Measurements from ENCODE around the gene HSPBP1. TPM values are rescaled to one million over a fixed set of nuclear protein-coding genes. Genes with fewer than 3 reads are reported as not detected.
"Not testable (repeated sequence)": the region's sequence is repeated elsewhere in the genome, so short reads cannot be mapped to it uniquely, and the experiment has no call there.

Gene HSPBP1
- total RNA-seq, 4 donors from 2014 or later, result 33.7 to 49.6 (median 40.5) TPM

DNA sequence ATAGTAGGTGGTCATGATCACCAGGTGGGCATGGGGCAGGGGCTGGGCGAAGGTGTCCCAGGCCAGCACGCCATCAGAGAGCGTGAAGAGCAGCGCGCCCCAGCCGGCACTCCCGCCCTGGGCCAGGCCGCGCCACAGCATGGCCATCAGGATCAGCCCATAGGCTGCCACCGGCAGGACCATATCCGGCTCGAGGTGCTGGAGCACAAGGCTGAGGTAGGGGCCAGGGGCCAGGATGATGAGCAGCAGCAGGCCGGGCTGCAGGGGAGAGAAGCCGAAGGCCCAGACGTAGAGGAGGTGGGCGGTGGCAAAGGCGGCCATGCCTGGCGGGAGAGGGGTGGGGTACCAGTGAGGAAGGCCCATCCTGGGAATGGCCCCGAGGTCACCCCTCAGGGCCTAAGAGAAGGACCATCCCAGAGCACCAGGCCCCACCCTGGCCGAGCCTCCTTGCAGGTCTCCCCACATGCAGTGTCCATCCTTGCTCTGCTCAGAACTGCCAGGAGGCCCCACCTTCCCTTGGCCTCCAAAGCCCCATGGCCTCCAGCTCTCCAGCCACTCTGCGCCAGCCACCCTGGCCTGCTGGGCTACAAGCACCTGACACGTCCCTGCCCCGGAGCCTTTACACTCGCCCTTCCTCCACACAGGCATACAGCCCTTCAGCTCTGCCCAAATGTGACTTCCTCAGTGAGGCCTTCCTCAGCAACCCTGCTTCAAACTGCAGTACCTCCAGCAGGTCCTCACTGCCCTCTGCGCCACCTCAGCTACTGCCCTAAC, 52.5 kb downstream of the HSPBP1 start:
- DNase-seq (ENCODE audit: low spot score in 2 of 2), result no peak
- H3K27me3 ChIP-seq, result no peaks in the 10 kb centered on the region
- H3K4me3 ChIP-seq, result no peak overlapping the region
- no peak for TF ChIP-seq EP300 (IDR thresholded peaks at IDR 0.05)
- no peak for TF ChIP-seq POLR2A (IDR thresholded peaks at IDR 0.05)
- TF ChIP-seq, protein P1, sequence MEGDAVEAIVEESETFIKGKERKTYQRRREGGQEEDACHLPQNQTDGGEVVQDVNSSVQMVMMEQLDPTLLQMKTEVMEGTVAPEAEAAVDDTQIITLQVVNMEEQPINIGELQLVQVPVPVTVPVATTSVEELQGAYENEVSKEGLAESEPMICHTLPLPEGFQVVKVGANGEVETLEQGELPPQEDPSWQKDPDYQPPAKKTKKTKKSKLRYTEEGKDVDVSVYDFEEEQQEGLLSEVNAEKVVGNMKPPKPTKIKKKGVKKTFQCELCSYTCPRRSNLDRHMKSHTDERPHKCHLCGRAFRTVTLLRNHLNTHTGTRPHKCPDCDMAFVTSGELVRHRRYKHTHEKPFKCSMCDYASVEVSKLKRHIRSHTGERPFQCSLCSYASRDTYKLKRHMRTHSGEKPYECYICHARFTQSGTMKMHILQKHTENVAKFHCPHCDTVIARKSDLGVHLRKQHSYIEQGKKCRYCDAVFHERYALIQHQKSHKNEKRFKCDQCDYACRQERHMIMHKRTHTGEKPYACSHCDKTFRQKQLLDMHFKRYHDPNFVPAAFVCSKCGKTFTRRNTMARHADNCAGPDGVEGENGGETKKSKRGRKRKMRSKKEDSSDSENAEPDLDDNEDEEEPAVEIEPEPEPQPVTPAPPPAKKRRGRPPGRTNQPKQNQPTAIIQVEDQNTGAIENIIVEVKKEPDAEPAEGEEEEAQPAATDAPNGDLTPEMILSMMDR (IDR thresholded peaks at IDR 0.05), result no peak
- H3K27ac ChIP-seq, result no peak overlapping the region
- 87 to 92% methylated on average over 23 to 25 of the region's 25 CpGs for WGBS, 2 donors
- H3K9me3 ChIP-seq, result no peaks in the 10 kb centered on the region
- no peaks in the 10 kb centered on the region for H3K4me1 ChIP-seq
- peaks cover 0 to 66% (median 24%) of the 10 kb centered on the region in 3 donors for H3K36me3 ChIP-seq

DNA sequence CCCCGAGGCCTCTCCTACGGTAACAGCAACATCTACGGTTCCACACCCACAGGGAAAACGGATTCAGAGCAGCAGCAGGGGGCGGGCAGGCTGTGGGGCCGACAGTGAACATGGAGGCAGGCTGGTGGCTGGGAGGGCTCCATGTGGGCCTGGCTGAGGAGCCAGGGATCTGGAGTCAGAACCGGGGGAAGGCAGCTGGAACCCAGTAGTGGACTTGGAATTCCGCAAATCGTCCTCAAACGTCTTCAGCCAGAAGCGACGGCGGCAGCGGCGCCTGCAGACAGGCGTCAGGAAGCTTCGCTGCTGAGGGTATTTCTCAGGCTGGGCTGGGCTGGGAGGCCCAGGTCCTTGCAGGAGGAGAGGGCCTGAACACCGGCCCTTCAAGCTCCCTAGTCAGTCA, 53.1 kb downstream of the HSPBP1 start:
- WGBS, 2 donors, result 71 to 77% methylated on average over 17 to 18 of the region's 18 CpGs
- no peak for DNase-seq (ENCODE audit: low spot score in 2 of 2)
- H3K4me3 ChIP-seq, result no peak overlapping the region

DNA sequence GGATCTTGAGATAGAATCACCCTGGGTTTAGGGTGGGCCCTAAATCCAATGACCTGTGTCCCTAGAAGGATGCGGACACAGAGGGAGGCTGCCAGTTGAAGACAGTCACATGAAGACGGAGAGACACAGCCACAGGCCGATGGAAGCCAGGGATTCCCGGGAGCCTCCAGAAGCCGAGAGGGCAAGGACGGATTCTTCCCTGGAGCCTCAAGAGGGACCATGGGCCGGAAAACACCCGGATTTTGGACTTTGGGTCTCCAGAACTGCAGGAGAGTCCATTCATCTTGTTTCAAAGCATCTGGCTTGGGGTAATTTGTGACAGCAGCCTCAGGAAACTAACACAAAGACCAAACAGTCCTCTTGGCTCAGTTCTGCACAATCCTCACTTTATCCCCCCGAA, 53.6 kb downstream of the HSPBP1 start:
- TF ChIP-seq EP300 (IDR thresholded peaks at IDR 0.05) (no peak), POLR2A (IDR thresholded peaks at IDR 0.05) (no peak)
- TF ChIP-seq, protein P1 (IDR thresholded peaks at IDR 0.05), result no peak
- no peaks in the 10 kb centered on the region for H3K27me3 ChIP-seq
- H3K36me3 ChIP-seq, result peaks cover 0 to 54% (median 18%) of the 10 kb centered on the region in 3 donors
- no peaks in the 10 kb centered on the region for H3K9me3 ChIP-seq
- no peak overlapping the region for H3K27ac ChIP-seq
- no peak overlapping the region for H3K4me3 ChIP-seq
- DNase-seq (ENCODE audit: low spot score in 2 of 2), result no peak
- WGBS, 2 donors, result 80 to 86% methylated on average over 9 of the region's 9 CpGs
- no peaks in the 10 kb centered on the region for H3K4me1 ChIP-seq

More for the DNA sequence above, 53.1 kb downstream of the HSPBP1 start:
- no peak for TF ChIP-seq POLR2A (IDR thresholded peaks at IDR 0.05)
- TF ChIP-seq, protein P1 (IDR thresholded peaks at IDR 0.05), result no peak
- TF ChIP-seq EP300 (IDR thresholded peaks at IDR 0.05), result no peak
- H3K4me1 ChIP-seq, result no peaks in the 10 kb centered on the region
- H3K27me3 ChIP-seq, result no peaks in the 10 kb centered on the region
- no peaks in the 10 kb centered on the region for H3K9me3 ChIP-seq
- peaks cover 0 to 60% (median 22%) of the 10 kb centered on the region in 3 donors for H3K36me3 ChIP-seq
- H3K27ac ChIP-seq, result no peak overlapping the region

DNA sequence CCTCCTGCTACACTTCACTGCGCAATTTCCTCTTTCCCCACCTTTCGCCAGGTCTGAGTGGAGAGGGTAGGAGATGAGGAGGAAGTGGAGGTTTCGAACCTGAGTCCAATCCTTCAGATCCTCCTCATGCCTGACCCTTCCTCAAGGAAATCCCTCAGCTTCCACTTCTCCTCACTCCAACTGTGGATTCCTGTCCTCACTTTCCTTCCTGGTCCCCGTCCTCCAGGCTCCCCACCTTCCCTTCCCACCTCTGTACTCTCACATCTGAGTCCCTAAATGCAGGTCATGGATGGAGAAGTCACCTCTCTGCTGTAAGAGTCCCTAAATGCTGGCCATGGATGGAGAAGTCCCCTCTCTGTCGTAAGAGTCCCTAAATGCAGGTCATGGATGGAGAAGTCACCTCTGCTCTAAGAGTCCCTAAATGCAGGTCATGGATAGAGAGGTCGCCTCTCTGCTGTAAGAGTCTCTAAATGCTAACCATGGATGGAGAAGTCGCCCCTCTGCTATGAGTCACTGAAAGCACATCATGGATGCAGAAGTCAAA, 54.4 kb downstream of the HSPBP1 start:
- 92 to 94% methylated on average over 7 of the region's 7 CpGs for WGBS, 2 donors
- Histone ChIP-seq H3K9me3 (peaks cover 0 to 5% (median 0%) of the 10 kb centered on the region in 4 donors), H3K27ac (no peak overlapping the region), H3K4me1 (no peaks in the 10 kb centered on the region), H3K36me3 (peaks cover 0 to 54% (median 11%) of the 10 kb centered on the region in 3 donors), H3K27me3 (no peaks in the 10 kb centered on the region), H3K4me3 (no peak overlapping the region)
- no peak for DNase-seq (ENCODE audit: low spot score in 2 of 2)
- TF ChIP-seq, protein P1 (IDR thresholded peaks at IDR 0.05), result no peak
- TF ChIP-seq POLR2A (IDR thresholded peaks at IDR 0.05) (no peak), EP300 (IDR thresholded peaks at IDR 0.05) (no peak)

DNA sequence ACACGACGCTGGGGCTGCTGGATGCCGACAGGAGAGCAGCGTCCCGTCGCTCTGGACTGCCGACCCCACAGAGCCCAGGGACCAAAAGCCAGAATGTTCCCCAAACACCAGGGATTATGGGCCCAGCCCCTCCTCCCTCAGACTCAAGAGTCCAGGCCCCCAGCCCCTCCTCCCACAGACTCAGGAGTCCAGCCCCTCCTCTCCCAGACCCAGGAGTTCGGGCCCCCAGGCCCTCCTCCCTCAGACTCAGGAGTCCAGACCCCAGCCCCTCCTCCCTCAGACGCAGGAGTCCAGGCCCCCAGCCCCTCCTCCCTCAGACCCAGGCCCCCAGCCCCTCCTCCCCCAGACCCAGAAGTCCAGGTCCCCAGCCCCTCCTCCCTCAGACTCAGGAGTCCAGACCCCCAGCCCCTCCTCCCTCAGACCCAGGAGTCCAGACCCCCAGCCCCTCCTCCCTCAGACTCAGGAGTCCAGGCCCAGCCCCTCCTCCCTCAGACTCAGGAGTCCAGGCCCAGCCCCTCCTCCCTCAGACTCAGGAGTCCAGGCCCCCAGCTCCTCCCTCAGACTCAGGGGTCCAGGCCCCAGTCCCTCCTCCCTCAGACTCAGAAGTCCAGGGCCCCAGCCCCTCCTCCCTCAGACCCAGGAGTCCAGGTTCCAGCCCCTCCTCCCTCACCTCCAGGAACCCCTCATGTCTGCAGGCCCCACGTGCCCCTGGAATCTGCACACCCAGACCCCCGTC, 55.1 kb downstream of the HSPBP1 start:
- 63 to 73% methylated on average over 10 to 11 of the region's 11 CpGs for WGBS, 2 donors

More for the DNA sequence above, 55.1 kb downstream of the HSPBP1 start:
- H3K4me1 ChIP-seq; H3K27me3 ChIP-seq; H3K27ac ChIP-seq; H3K4me3 ChIP-seq; DNase-seq (ENCODE audit: low spot score in 2 of 2): not testable (repeated sequence)
- Histone ChIP-seq H3K9me3 (peaks cover 0 to 11% (median 0%) of the 10 kb centered on the region in 4 donors), H3K36me3 (peaks cover 0 to 54% (median 8%) of the 10 kb centered on the region in 3 donors)
